ENCODE data around the gene FAM117A. TPM values are rescaled to one million over a fixed set of nuclear protein-coding genes. Genes with fewer than 3 reads are reported as not detected.

Gene FAM117A
- polyA plus RNA-seq, 1 experiment, result 3.9 TPM

DNA sequence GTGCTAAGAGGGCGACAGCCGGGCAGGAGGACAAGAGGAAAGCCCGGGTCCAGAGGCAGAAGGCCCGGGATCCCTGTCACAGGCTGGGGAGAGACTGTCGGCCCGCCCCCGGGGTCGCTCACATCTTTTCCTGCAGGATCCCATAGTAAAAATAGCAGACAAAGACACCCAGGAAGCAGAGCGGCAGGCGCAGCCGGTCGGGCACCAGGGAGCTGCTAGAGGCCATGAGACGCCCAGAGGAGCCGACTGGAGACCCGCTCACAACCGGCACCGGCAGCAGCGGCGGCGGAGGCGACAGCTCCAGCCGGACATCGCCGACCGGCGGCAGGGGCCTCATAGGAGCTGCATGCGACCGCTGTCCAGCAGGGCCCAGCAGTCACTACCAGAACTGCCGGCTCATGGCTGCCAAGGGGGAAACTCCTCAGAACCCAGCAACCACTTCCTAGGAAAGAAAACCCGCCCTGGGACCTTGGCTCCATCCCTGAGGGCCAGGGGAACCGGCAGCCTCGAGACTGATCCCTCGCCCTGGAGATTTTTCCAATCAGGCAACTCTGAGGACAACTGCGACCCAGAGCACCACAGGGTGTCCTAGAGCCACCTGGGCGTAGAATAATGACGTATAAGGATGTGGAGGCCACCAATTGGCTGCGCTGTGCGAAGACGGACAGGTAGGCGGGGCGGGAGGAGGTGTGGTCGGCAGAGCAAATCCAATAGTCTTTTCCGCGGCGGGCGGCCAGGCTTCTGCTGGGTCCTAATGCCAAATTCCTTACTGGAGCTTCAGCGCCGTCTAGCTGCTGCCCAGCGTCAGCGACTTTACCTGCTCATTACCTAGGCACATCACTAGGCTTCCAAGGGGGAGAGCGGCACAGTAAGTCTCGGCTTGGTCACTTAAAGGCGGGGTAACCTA is 56.1 kb downstream of the FAM117A start, which contains the start of gene SLC35B1:
Gene SLC35B1 (minus strand): TSS at position 357 of the 907 bp plus-strand sequence. CDS start 131 bp downstream, at position 226.
- POLR2A ChIA-PET, result interaction anchor here (0.6 to 1.4 kb wide), 4 partner anchors 56 to 282 kb away, joined by 3 to 21 read pairs (median 4); partner anchors contain the start of genes FAM117A and KAT7

GRCh38 chr17:49707246-49707607 is 56.7 kb downstream of the FAM117A start:
- DNase-seq (ENCODE audit: low read depth), result no peak
- ChIA-PET POLR2A (interaction anchor here (1.4 kb wide), 1 partner anchor 57 kb away, joined by 4 read pairs; the partner anchor contains the start of gene FAM117A), CTCF (interaction anchor here (0.7 to 26.0 kb wide), 19 partner anchors 7 to 290 kb away, joined by 3 to 638 read pairs (median 5); partner anchors contain the start of gene NXPH3)
- TF ChIP-seq, protein P1, sequence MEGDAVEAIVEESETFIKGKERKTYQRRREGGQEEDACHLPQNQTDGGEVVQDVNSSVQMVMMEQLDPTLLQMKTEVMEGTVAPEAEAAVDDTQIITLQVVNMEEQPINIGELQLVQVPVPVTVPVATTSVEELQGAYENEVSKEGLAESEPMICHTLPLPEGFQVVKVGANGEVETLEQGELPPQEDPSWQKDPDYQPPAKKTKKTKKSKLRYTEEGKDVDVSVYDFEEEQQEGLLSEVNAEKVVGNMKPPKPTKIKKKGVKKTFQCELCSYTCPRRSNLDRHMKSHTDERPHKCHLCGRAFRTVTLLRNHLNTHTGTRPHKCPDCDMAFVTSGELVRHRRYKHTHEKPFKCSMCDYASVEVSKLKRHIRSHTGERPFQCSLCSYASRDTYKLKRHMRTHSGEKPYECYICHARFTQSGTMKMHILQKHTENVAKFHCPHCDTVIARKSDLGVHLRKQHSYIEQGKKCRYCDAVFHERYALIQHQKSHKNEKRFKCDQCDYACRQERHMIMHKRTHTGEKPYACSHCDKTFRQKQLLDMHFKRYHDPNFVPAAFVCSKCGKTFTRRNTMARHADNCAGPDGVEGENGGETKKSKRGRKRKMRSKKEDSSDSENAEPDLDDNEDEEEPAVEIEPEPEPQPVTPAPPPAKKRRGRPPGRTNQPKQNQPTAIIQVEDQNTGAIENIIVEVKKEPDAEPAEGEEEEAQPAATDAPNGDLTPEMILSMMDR (IDR thresholded peaks at IDR 0.05; ENCODE audit: insufficient read depth, low read depth, low read length), result peak; percentile 10; the same call in 1 of the 2 replicates
- Histone ChIP-seq H3K27me3 (ENCODE audit: control insufficient read depth, insufficient read depth, low read length) (no peaks in the 10 kb centered on the region), H3K4me3 (ENCODE audit: low read depth, low read length) (peak overlapping the region; percentile 92), H3K36me3 (ENCODE audit: control insufficient read depth, insufficient read depth, low read length) (peaks cover 19% of the 10 kb centered on the region)

More for the DNA sequence above, 56.1 kb downstream of the FAM117A start, which contains the start of gene SLC35B1:
- CTCF ChIA-PET, result interaction anchor here (0.6 to 26.0 kb wide), 27 partner anchors 8 to 292 kb away, joined by 3 to 638 read pairs (median 5); partner anchors contain the start of genes FAM117A and NXPH3
- H3K4me3 ChIP-seq (ENCODE audit: low read depth, low read length), result peak within 1 kb of the TSS; percentile 92
- DNase-seq (ENCODE audit: low read depth), result peak; percentile 98
- H3K36me3 ChIP-seq (ENCODE audit: control insufficient read depth, insufficient read depth, low read length), result peaks cover 18% of the 10 kb centered on the region
- TF ChIP-seq, protein P1 (IDR thresholded peaks at IDR 0.05; ENCODE audit: insufficient read depth, low read depth, low read length), result peak; percentile 95
- H3K27me3 ChIP-seq (ENCODE audit: control insufficient read depth, insufficient read depth, low read length), result no peaks in the 10 kb centered on the region

DNA sequence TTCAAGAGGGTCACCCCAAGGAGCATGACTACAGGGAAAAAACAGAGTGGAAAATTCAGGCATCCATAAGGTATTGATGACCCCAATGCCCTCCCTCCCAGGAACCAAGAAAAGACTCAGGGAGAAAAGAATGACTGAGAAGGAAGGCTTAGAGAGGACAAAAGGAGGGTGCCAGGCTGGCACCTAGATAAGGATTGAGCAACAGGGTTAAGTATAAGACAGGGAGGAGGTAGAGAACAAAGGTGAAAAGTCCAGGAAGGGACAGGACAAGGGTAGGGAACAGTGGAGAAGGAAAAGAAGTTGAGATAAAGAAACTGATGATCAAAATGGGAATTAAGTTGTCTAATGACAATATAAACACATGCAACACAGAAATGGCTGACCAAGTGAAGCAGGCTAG is 58.7 kb downstream of the FAM117A start:
- CTCF ChIA-PET, result interaction anchor here (1.2 to 26.0 kb wide), 5 partner anchors 10 to 149 kb away, joined by 3 to 638 read pairs (median 21); partner anchors contain the start of gene NXPH3
- DNase-seq (ENCODE audit: low read depth), result no peak
- Histone ChIP-seq H3K27me3 (ENCODE audit: control insufficient read depth, insufficient read depth, low read length) (no peaks in the 10 kb centered on the region), H3K4me3 (ENCODE audit: low read depth, low read length) (no peak overlapping the region), H3K36me3 (ENCODE audit: control insufficient read depth, insufficient read depth, low read length) (peaks cover 26% of the 10 kb centered on the region)
- POLR2A ChIA-PET, result no interaction called here
- TF ChIP-seq, protein P1 (IDR thresholded peaks at IDR 0.05; ENCODE audit: insufficient read depth, low read depth, low read length), result no peak

- Histone ChIP-seq H3K36me3 (ENCODE audit: control insufficient read depth, insufficient read depth, low read length) (peaks cover 28% of the 10 kb centered on the region), H3K4me3 (ENCODE audit: low read depth, low read length) (no peak overlapping the region), H3K27me3 (ENCODE audit: control insufficient read depth, insufficient read depth, low read length) (no peaks in the 10 kb centered on the region)
- ChIA-PET POLR2A (no interaction called here), CTCF (interaction anchor here (0.6 to 26.0 kb wide), 9 partner anchors 8 to 466 kb away, joined by 3 to 638 read pairs (median 7); partner anchors contain the start of gene NXPH3)
- no peak for DNase-seq (ENCODE audit: low read depth)
- TF ChIP-seq, protein P1 (IDR thresholded peaks at IDR 0.05; ENCODE audit: insufficient read depth, low read depth, low read length), result peak; percentile 57
Observed at GRCh38 chr17:49703557-49704277, 60.2 kb downstream of the FAM117A start.
